Measurements from ENCODE around the gene BHLHE41. TPM values are rescaled to one million over a fixed set of nuclear protein-coding genes. Genes with fewer than 3 reads are reported as not detected.
A peak's percentile ranks its signal among the peaks of the same experiment; 100 is the strongest.

BHLHE41 gene
- total and polyA plus RNA-seq, 4 donors = 1.7 to 39.0 (median 6.7) TPM

DNA sequence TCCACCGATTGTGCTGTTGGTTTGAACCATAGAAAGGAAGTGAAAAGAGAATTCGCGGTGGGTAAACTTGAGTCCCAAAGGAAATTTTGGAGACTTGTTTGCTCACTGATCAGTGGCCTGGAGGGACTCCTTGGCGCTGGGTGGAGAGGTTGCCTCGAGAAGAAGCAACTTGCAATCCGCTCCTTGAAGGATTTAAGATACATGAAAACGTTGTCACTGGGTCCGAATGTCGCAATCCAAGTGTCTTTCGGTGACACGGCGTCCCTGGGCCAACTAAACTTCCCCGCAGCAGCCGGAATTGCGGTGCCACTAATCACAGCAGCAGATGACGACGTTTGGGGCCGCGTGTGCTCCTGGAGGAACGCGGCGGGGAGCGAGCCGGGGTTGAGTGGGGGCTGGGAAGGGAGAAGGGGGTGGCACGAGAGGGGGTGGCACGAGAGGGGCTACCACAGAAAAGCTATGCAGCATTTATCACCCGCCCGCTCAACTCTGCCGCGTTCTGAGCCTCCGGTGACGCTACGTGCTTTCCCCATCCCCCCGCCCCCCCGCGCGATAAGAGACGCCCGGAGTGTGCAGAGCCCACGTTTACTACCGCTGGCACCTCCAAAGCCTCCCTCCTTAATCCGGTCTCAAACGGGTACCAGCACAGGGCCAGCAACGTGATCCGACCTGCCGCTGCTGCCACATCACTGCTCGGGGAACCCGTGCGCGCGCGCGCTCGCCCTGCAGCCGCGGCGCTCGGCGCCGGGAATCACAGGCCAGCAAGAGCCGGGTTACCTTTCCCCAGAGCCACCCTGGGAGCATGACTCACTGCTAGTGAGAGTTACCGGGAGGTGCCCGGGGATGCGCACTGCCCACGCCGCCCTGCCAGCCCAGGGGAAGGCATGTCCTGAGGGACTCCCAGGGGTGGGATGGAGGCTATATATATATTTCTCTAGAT, 833 bp upstream of the BHLHE41 start:
- H3K9ac ChIP-seq (ENCODE audit: insufficient read depth in 1 of 2, low read length in 2 of 2) = peak overlapping the region; percentile 1 to 45
- 0 to 1% methylated on average over 64 to 66 of the region's 66 CpGs for WGBS, 2 donors
- DNase-seq (peak; percentile 57 to 63 (median 61)), ATAC-seq (ENCODE audit: insufficient read depth, low FRiP score) (peak; percentile 76)
- H3K4me1 ChIP-seq (ENCODE audit: control insufficient read depth in 5 of 5, insufficient read depth in 5 of 5, low read length in 5 of 5) = peaks cover 2 to 24% (median 7%) of the 10 kb centered on the region in 5 donors
- H3K9me3 ChIP-seq (ENCODE audit: control insufficient read depth in 4 of 4, insufficient read depth in 3 of 4, low read length in 3 of 4) = no peaks in the 10 kb centered on the region
- peaks cover 8 to 76% (median 67%) of the 10 kb centered on the region in 3 donors for H3K27me3 ChIP-seq (ENCODE audit: control insufficient read depth in 3 of 3, insufficient read depth in 3 of 3, low read length in 2 of 3)
- H3K27ac ChIP-seq (ENCODE audit: low read depth in 1 of 2, low read length in 1 of 2) = peak overlapping the region; percentile 88 to 100
- TF ChIP-seq CTCF (IDR thresholded peaks at IDR 0.05; ENCODE audit: control extremely low read depth, extremely low read depth) = no peak
- peak overlapping the region; percentile 45 for H3K4me3 ChIP-seq
- no peaks in the 10 kb centered on the region for H3K36me3 ChIP-seq (ENCODE audit: control insufficient read depth in 4 of 4, insufficient read depth in 4 of 4, low read length in 4 of 4)

GRCh38 chr12:26123482-26123980, 1.3 kb downstream of the BHLHE41 start:
- H3K27ac ChIP-seq (ENCODE audit: low read depth in 1 of 2, low read length in 1 of 2) = peak overlapping the region; percentile 52 to 80
- WGBS, 2 donors = 17 to 20% methylated on average over 8 of the region's 8 CpGs
- H3K27me3 ChIP-seq (ENCODE audit: control insufficient read depth in 3 of 3, insufficient read depth in 3 of 3, low read length in 2 of 3) = peaks cover 5 to 76% (median 65%) of the 10 kb centered on the region in 3 donors
- H3K36me3 ChIP-seq (ENCODE audit: control insufficient read depth in 4 of 4, insufficient read depth in 4 of 4, low read length in 4 of 4) = no peaks in the 10 kb centered on the region
- H3K4me3 ChIP-seq = no peak overlapping the region
- no peak overlapping the region for H3K9ac ChIP-seq (ENCODE audit: insufficient read depth in 1 of 2, low read length in 2 of 2)
- DNase-seq (peak in 2 of 3 donors; percentile 15 to 49), ATAC-seq (ENCODE audit: insufficient read depth, low FRiP score) (no peak)
- H3K4me1 ChIP-seq (ENCODE audit: control insufficient read depth in 5 of 5, insufficient read depth in 5 of 5, low read length in 5 of 5) = peaks cover 2 to 24% (median 7%) of the 10 kb centered on the region in 5 donors
- no peak for TF ChIP-seq CTCF (IDR thresholded peaks at IDR 0.05; ENCODE audit: control extremely low read depth, extremely low read depth)
- no peaks in the 10 kb centered on the region for H3K9me3 ChIP-seq (ENCODE audit: control insufficient read depth in 4 of 4, insufficient read depth in 3 of 4, low read length in 3 of 4)

DNA sequence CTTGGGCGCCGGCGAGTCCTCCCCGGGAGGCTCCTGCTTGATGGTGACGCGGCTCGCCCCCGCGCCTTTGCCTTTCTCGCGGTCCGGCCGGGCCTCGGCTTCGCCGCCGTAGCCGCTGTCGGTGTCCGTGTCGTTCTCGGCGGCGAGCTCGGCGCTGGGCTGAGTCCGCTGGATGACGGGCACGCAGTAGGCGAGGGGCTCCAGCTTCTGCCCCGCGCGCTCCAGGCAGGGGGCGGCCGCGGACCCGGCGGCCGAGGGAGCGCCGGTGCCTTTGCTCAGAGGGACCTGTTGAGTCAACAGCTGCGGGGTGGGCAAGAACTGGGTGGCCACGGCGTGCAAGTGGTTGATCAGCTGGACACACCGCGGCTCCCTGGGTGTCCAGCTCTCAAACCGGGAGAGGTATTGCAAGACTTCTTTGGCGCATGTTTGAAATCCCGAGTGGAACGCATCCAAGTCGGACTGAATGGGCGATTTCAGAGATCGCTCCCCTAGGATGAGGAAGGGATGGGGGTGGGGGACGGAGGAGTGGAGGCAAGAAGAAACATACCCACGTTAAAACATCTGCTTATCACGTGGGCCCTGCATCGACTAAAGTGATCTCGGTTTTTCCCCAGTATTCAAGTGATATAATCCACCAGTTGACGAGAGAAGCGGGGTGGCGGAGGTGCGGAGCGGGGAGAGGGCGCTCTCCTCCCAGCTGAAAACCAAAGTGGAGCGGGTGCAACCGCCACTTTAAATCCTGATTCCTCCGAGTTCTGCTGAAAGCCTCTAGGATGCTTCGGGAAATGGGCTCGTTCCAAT, 2.0 kb downstream of the BHLHE41 start:
- ATAC-seq (ENCODE audit: insufficient read depth, low FRiP score) (no peak), DNase-seq (peak; percentile 52 to 64 (median 58))
- peaks cover 5 to 75% (median 66%) of the 10 kb centered on the region in 3 donors for H3K27me3 ChIP-seq (ENCODE audit: control insufficient read depth in 3 of 3, insufficient read depth in 3 of 3, low read length in 2 of 3)
- H3K36me3 ChIP-seq (ENCODE audit: control insufficient read depth in 4 of 4, insufficient read depth in 4 of 4, low read length in 4 of 4) = no peaks in the 10 kb centered on the region
- H3K27ac ChIP-seq (ENCODE audit: low read depth in 1 of 2, low read length in 1 of 2) = peak overlapping the region; percentile 80 to 89
- peaks cover 2 to 24% (median 7%) of the 10 kb centered on the region in 5 donors for H3K4me1 ChIP-seq (ENCODE audit: control insufficient read depth in 5 of 5, insufficient read depth in 5 of 5, low read length in 5 of 5)
- H3K4me3 ChIP-seq = peak overlapping the region; percentile 66
- H3K9me3 ChIP-seq (ENCODE audit: control insufficient read depth in 4 of 4, insufficient read depth in 3 of 4, low read length in 3 of 4) = no peaks in the 10 kb centered on the region
- no peak overlapping the region for H3K9ac ChIP-seq (ENCODE audit: insufficient read depth in 1 of 2, low read length in 2 of 2)
- no peak for TF ChIP-seq CTCF (IDR thresholded peaks at IDR 0.05; ENCODE audit: control extremely low read depth, extremely low read depth)
- WGBS, 2 donors = 1% methylated on average over 42 to 69 of the region's 69 CpGs
